HG03095 (cell line): ENCODE measurements around the gene METTL26.
A peak's percentile ranks its signal among the peaks of the same experiment; 100 is the strongest.

ENCODE experiments used
- ATAC-seq: cut with Tn5 transposase; IDR thresholded peaks from one replicate; pipeline ENCODE4 v1.9.1; 2021; ENCODE audit warnings: moderate library complexity; ENCODE audit not compliant: unreplicated experiment

METTL26 gene

DNA sequence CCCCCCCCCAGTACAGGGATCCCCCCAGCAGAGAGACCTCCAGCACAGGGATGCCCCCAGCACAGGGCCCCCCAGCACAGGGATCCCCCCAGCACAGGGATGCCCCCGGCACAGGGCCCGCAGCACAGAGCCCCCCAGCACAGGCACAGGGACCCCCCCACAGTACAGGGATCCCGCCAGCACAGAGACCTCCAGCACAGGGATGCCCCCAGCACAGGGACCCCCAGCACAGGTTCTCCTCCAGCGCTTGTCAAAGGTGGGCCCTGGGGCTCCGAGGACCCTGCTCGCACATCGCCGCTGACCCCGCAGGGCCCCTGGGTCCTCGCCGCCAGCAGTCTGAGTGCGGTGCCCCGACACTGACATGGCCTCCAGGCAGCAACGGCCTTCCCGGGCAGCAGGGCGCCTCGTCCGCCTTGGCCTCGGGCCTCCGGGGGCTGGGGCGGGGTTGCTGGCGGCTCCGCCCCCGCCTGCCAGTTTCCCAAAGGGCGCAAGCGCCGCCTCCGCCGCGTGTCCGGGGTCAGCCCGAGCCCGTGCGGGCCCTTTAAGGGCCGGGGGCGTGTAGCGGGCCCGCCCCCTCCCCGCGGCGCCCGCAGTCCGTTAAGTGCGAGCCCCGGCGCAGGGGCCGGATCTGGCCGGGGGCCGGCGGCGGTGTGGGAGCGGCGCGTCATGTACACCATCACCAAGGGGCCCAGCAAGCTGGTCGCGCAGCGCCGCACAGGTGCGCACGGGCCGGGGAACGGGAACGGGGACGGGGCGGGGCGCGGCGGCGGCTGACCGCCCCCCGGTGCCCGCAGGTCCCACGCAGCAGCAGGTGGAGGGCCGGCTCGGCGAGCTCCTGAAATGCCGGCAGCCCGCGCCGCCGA, 5.5 kb upstream of the METTL26 start, which contains the start of gene MCRIP2:
Gene MCRIP2, plus strand, starts transcription at position 503 of the 863 bp plus-strand sequence. Its CDS starts 164 bp downstream, at position 667.
- peak; percentile 43 for ATAC-seq

DNA sequence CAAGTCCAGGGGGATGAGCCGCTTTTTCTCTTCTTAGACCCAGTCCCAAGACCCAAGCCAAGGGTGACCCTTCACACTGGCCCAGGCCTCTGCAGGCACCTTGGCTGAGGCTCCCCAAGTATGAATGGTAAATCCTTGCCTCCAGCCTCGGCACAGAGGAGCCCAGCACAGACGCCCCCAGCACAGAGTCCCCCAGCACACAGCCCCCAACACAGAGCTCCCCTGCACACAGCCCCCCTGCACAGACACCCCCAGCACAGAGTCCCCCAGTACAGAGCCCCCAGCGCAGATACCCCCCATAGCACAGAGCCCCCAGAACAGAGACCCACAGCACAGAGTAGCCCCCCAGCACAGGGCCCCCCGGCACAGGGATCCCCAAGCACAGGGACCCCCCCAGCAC, 4.5 kb upstream of the METTL26 start:
- ATAC-seq, result no peak

DNA sequence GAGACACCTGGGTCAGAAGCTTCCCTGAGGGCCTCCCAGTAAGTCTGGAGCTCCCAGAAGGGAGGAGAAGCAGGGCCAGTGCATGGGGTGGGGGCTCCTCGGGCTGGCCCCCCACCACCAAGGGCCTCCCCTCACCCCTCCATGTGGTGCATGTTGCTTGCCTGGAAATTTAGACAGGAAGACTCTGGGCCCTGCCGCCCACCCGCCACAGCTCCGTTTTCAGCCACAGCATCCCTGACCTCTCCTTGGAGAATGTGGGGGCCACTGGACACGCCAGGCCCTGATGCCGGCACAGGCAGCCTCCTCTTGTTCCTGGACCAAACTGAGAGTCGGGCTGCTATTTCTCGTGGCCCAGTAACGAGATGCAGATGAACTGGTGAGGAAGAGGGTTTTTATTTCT, 2.7 kb upstream of the METTL26 start:
- no peak for ATAC-seq

DNA sequence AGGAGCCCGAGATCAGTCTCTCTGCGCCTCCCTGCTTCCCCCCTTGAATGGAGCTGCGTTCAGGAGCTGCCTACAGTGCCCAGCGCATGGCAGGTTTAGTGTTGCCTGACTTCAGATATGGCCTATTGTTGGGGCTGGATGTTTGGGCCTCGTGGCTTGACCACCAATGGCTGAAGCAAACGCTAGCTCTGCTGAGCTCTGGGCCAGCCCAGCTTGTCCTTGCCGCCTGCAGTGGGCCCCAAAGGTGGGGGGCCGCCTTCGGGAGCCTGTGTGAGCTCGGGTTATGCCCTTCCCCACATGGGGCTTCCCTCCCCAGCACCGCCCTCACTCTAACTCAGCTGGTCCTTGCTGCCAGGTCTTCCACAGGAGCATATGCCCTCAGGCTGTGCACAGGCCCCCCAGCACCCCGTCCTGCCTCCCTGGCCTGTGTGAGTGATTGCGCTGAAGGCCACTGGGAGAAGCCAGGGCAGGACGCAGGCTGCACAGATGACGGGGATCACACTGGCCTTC, 2.0 kb upstream of the METTL26 start:
- ATAC-seq, result no peak

DNA sequence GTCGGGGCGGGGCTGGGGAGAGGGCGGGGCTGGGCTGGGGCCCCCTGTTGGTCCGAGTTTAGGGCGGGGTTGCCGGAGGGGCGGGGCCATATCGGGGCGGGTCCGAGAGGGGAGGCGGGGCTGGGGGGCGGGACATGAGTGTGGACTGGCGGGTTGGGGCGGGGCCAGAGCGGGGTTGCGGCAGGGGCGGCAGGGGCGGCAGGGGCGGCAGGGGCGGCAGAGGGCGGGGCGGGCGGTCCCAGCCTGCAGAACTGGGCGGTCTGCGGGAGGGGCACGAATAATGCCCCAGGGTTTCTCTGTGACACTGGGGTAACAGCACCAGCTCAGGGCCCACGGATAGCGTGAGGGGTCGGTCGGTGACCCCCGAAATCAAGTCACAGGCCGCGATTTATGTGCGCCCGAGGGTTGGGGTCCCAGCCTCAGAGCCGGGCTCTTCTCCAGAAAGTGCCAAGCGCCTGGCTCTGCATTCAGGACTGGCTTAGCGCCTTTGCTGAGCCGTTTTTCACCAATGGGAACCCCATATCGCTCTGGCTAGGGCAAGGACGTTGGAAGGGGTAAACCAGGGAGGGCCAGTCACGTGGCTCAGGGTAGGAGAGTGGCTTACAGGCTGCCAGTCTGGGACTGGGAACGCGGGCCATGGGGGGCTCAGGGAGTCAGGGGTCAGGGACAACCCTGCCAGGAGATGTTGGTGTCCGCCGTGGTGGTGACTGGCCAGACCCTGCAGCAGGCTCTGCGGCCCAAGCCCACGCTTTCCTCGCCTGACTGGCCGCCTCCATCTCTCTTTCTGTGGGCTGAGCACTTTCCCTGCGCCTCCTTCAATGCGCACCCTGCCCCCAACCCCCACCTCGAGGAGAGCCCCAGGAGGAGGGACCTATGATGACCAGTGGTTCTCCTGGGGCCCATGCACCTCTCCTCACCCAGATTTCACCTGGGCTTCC, 1.2 kb upstream of the METTL26 start:
- no peak for ATAC-seq

DNA sequence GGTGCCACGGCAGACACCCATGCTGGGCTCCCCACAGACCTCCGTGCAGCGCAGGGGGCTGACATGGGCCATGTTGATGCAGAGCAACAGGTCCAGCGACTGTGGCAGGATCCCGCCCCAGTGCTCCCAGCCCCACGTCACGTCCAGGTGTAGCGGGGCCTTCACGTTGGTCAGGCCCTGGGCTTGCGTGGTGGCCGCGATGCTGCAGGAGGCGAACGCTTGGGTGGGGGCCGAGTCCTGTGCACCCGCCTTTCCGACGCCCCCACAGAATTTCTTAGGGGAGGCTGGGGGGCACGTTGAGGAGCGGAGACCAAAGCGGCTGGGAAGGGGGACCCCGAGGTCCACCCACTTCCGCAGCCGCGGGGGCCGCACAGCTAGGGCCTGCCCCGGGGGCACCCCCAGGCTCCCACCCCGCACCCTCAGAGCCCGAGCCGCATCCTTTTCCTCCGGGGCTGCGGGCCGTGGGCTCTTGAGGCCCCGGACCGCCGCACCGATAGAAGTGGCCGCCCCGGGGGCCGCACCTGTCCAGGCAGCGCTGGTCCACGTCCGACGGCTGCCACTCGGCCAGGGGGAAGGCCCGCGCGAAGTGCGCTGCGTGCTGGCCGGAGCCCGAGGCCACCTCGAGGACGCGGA, 416 bp downstream of the METTL26 start:
- no peak for ATAC-seq

DNA sequence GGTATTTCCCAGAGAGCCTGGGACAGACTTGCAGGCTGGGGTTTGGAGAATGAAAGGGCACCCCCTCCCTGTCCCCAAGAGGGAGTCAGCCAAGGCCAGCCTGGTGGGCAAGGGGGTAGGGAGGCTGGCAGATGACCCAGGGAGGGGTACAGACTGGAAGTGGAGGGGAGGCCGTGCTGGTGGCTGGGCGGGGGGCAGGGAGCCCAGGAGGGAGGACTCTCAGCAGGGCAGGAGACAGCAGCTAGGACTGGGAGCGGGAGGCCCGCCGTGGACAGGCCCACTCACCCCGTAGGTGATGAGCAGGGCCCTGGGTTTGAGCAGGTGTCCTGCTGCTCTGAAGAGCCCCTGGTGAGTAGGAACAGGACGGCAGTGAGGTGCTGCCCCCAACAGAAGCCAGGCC, 1.1 kb downstream of the METTL26 start:
- ATAC-seq, result no peak

DNA sequence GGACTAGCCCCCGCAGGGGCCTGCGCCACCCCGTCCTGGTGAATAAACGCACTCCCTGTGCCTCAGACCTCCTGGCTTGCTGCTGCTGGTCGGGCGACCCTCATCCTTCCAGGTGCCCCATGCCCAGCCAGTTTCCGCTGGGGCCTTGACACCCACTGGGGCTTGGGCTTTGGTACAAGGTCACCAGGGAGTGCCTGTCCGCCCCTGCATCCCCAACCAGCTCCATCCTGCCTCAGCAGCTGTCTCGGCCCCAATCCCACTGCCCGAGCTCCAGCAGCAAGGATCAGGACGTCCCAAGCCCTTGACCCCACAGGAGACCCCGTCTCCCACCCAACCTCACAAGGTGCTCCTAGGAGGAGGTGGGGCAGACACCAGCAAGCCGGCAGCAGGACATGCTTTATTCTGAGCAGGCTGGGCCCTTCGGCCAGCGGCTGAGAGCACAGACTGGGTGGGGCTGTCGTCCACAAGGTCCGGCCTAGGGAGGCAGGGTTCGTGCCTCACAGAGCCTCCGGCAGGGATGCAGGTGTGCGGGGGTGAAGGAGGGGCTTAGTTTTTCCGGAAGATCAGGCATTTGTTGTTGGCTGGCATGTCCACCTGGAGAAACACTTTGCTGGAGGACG, 1.9 kb downstream of the METTL26 start:
- no peak for ATAC-seq

DNA sequence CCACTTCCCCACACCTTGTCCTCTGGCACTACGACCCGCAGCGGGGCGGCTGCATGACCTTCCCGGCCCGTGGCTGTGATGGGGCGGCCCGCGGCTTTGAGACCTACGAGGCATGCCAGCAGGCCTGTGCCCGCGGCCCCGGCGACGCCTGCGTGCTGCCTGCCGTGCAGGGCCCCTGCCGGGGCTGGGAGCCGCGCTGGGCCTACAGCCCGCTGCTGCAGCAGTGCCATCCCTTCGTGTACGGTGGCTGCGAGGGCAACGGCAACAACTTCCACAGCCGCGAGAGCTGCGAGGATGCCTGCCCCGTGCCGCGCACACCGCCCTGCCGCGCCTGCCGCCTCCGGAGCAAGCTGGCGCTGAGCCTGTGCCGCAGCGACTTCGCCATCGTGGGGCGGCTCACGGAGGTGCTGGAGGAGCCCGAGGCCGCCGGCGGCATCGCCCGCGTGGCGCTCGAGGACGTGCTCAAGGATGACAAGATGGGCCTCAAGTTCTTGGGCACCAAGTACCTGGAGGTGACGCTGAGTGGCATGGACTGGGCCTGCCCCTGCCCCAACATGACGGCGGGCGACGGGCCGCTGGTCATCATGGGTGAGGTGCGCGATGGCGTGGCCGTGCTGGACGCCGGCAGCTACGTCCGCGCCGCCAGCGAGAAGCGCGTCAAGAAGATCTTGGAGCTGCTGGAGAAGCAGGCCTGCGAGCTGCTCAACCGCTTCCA, 2.6 kb downstream of the METTL26 start:
- no peak for ATAC-seq

DNA sequence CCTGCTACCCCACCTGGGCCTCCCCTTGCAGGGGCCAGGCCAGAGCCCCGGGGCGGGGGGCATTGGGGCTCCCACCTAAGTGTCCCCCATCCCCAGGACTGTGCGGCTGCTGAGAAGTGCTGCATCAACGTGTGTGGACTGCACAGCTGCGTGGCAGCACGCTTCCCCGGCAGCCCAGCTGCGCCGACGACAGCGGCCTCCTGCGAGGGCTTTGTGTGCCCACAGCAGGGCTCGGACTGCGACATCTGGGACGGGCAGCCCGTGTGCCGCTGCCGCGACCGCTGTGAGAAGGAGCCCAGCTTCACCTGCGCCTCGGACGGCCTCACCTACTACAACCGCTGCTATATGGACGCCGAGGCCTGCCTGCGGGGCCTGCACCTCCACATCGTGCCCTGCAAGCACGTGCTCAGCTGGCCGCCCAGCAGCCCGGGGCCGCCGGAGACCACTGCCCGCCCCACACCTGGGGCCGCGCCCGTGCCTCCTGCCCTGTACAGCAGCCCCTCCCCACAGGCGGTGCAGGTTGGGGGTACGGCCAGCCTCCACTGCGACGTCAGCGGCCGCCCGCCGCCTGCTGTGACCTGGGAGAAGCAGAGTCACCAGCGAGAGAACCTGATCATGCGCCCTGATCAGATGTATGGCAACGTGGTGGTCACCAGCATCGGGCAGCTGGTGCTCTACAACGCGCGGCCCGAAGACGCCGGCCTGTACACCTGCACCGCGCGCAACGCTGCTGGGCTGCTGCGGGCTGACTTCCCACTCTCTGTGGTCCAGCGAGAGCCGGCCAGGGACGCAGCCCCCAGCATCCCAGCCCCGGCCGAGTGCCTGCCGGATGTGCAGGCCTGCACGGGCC, 3.4 kb downstream of the METTL26 start:
- no peak for ATAC-seq

DNA sequence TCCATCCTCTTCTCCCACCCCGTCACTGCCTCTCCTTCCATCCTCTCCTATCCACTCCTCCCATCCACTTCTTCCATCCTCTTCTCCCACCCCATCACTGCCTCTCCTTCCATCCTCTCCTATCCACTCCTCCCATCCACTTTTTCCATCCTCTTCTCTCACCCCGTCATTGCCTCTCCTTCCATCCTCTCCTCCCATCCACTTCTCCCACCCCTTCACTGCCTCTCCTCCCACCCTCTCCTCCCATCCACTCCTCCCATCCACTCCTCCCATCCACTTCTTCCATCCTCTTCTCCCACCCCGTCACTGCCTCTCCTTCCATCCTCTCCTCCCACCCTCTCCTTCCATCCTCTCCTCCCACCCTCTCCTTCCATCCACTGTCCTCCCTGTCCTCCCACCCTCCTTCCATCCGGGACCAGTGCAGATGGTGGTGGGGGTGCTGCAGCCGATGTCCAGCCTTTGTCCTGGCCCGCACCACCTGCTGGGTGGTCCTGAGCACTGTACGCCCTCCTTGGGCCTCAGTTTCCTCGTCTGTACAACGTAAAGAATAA, 4.2 kb downstream of the METTL26 start:
- ATAC-seq, result no peak

DNA sequence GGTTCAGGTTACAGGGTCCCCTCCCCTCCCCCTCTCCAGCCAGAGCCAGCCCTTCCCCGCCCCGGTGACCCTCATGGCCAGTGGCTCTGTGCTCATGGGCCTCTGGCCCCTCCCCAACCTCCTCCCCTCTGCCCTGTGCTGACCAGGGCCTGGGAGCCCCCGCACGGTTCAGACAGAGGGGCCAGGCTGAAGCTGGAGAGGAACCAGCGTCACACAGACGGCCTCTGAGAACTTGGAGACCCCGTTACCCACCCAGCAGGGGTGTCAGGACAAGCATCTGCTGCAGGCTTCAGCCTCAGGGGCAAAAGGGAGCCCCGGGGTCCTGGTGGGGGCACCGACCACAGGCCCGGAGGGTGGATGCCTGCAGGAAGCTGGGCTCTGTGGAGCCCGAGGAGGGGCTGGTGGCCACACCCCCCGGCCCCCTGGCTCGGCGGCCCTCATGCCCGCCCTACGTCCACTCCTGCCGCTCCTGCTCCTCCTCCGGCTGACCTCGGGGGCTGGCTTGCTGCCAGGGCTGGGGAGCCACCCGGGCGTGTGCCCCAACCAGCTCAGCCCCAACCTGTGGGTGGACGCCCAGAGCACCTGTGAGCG, 5.2 kb downstream of the METTL26 start, which contains the start of gene WFIKKN1:
Gene WFIKKN1, plus strand, starts transcription at position 171 of the 591 bp plus-strand sequence. Its CDS starts 269 bp downstream, at position 440.
- ATAC-seq, result no peak

DNA sequence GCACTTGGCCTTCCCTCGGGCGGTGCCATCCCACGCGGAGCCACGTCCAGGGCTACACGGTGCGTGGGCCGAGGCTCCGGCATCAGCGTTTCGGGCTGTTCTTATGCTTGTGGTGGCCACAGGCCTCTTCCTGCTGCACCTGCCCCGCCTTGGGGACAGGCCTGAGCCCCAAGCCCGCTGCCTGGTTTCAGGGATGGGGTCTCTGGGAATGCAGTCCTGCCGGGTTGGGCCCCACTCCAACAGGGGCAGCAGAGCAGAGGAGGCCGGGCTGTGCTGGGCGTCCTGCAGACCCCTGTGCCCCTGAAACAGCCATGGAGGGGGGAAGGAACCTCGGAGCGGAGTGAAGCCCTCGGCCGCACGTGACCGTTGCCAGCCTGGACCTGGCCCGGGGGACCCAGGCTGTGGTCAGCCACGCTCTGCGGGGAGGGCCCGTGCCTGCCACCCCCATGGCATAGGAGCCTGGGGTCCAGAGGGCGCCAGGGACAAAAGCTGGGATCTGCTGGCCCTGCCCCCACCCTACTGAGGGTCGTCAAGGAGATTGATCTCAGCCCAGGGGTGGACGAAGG, 5.8 kb downstream of the METTL26 start:
- ATAC-seq, result no peak

DNA sequence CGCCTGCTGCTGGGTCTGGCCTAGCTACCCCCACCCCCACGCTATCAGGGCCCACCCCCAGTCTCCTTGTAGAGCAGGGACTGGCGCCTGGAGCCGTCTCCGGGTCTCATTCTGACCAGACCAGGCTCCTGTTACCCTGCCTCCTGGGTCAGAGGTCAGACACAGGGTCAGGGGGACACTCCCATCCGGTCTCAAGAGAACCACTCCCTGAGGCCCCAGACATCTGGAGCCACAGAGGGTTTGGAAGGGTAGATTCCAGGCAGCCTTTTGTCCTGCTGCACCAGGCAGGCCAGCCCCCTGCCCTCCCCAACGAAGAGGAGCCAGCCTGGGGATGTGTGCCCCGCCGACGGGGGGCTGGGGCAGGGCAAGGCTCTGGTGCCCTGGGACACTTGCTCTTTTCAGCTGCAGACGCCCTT, 6.3 kb downstream of the METTL26 start:
- ATAC-seq, result no peak

DNA sequence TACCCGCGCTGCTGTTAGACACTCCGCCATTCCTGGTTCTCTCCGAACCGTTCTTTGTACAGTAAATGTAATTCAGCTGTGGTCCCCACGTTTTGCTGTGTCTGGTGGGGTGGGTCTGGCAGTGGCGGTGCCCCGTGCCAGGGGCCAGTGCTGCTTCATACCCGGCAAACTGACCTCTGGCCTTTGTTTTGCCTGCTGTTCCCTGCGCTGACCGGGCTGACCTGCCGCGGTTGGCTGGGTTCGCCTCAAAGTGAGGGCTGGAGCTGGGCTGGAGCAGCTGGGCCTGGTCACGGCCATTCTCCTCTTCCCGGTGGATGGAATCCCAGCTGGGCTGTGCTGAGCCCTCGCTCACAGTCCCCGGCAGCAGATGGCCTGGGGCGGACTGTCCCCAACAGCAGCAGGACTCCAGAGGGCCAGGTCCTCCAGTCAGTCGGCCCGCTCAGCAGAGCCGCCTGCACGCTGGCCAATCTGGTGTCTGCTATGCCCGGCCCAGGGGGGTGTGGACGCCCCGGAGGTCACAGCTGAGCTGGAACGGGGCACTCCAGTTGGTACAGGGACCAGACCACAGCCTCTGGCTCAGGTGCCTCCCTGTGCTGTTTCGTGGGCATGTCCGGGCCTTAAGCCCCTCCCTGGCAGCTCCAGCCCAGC, 6.8 kb downstream of the METTL26 start:
- no peak for ATAC-seq

DNA sequence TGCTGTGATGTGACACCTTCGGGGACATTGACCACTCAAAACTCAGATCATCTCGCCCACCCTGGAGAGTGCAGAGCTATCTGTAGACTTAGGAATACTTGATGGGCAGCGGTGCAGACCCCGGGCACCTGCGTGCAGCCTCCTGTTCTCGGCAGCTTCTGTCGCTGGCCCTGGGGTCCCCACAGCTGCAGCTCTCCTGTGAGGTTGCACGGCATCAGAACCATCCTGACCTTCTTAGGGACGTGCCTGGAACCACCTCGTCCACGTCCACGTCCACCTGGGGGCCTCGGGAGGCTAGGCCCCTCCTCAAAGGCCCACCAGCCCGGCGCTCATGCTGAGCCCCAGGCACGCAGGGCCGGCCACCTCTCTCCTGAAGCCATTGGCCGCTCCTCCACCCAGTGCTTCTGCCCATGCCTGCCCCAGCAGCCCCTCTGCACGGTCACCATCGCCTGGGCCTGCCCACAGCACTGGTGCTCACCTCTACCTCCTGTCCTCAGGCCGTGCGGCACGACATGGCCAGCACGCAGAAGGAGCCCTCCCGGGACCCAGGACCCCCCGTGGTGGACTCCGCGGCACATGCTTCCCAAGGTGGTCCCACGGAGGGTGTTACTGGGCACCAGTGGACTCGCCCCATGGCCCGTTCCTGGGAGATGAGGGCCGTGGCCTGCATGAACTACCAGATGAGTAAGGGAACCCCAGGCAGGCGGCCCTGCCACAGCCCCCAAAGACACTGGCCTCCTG, 7.6 kb downstream of the METTL26 start:
- ATAC-seq, result no peak
